K562 (cell line): ENCODE data around the gene NCOA6. TPM values are rescaled to one million over a fixed set of nuclear protein-coding genes. Genes with fewer than 3 reads are reported as not detected.

Experiments used
- ARNT ChIP-seq, 2 experiments: fragments of 450-650 bp; IDR thresholded peaks; 2 replicates each; pipeline ENCODE4 v1.6.1; 2016; ENCODE audit warnings: mild to moderate bottlenecking in 1 of 2
- KDM4B ChIP-seq, 2 experiments: fragments of 450-650 bp in 1 of 2; sonication (generic) in 1 of 2; IDR thresholded peaks; 2 replicates each; pipeline ENCODE4 v1.6.1; 2016 to 2017; ENCODE audit warnings: borderline replicate concordance in 2 of 2, antibody characterized with exemption in 1 of 2, low read depth in 1 of 2, mild to moderate bottlenecking in 1 of 2
- MYNN ChIP-seq, 2 experiments: sonication (generic); formaldehyde crosslinking in 1 of 2; IDR thresholded peaks; 2 replicates each; pipeline versions ENCODE4 v1.5.0 to v1.6.1; 2016 to 2020; ENCODE audit warnings: antibody characterized with exemption in 1 of 2, missing genetic modification reagents in 1 of 2
- PHF20 ChIP-seq: fragments of 450-650 bp; IDR thresholded peaks from 2 replicates; pipeline ENCODE4 v1.6.1; 2018; ENCODE audit not compliant: partially characterized antibody
- PKNOX1 ChIP-seq: fragments of 450-650 bp; IDR thresholded peaks from 2 replicates; pipeline ENCODE4 v1.6.1; 2016
- PML ChIP-seq: IDR thresholded peaks from 2 replicates; pipeline ENCODE4 v1.6.1; 2012; ENCODE audit warnings: low read length, inconsistent platforms
- POLR2AphosphoS2 ChIP-seq: IDR thresholded peaks from 2 replicates; pipeline ENCODE4 v1.6.1; 2012; ENCODE audit warnings: low read length, improper control_type of control experiment
- SMARCE1 ChIP-seq: fragments of 450-650 bp; IDR thresholded peaks from 2 replicates; pipeline ENCODE4 v1.7.1; 2016; ENCODE audit warnings: mild to moderate bottlenecking
- STAT5A ChIP-seq: IDR thresholded peaks from 2 replicates; pipeline ENCODE4 v1.6.1; 2012; ENCODE audit warnings: low read length, inconsistent platforms, borderline replicate concordance
- TBL1XR1 ChIP-seq, 2 experiments: IDR thresholded peaks; 2 replicates each; pipeline ENCODE4 v1.6.1; 2012; ENCODE audit warnings: improper control_type of control experiment in 2 of 2, low read length in 2 of 2, mild to moderate bottlenecking in 1 of 2
- XRCC4 ChIP-seq: IDR thresholded peaks from one replicate; pipeline ENCODE4 v1.6.1; 2011; ENCODE audit not compliant: insufficient read depth, insufficient read length; ENCODE audit errors: extremely low read depth
- ZBTB26 ChIP-seq: fragments of 450-650 bp; formaldehyde crosslinking; IDR thresholded peaks from 2 replicates; pipeline ENCODE4 v1.4.0; 2022; ENCODE audit warnings: missing genetic modification characterization
- ZC3H8 ChIP-seq: fragments of 450-650 bp; IDR thresholded peaks from 2 replicates; pipeline ENCODE4 v1.6.1; 2017
- ZNF175 ChIP-seq: fragments of 200-800 bp; sonication (Bioruptor generic); IDR thresholded peaks from 2 replicates; pipeline ENCODE4 v1.6.1; 2016; ENCODE audit warnings: low read depth, mild to moderate bottlenecking, missing genetic modification characterization, missing compliant biosample characterization
- ZNF408 ChIP-seq: fragments of 250-450 bp; sonication (Bioruptor Pico); IDR thresholded peaks from 2 replicates; pipeline ENCODE4 v1.4.0; 2020; ENCODE audit warnings: low read depth, mild to moderate bottlenecking, moderate library complexity
- polyA plus RNA-seq, 8 experiments: library from polyadenylated mRNA; depleted of rRNA in 4 of 8; stranded (reverse) in 5 of 8; unstranded in 3 of 8; fragments of >200 nt; fragmentation: Nextera tagmentation in 2 of 8; fragmentation: Illumina TruSeq in 1 of 8; extraction: Ambion mirVana in 2 of 8; extraction: Trizol in 1 of 8; gene quantifications; 2 replicates each; pipeline versions ENCODE4 v1.2.1 to v1.2.3, GENCODE V29; 2011 to 2014; ENCODE audit warnings: inconsistent platforms in 1 of 8, missing spikeins in 1 of 8
- total RNA-seq, 7 experiments: library from RNA; depleted of rRNA in 6 of 7; stranded (reverse); fragments of >200 nt in 6 of 7; fragmentation: Illumina TruSeq in 2 of 7; extraction: Trizol in 2 of 7; gene quantifications; 2 replicates each; pipeline versions ENCODE4 v1.2.1 to v1.2.3, GENCODE V29; 2011 to 2021; ENCODE audit warnings: low replicate concordance in 1 of 7
- TF ChIP-seq, protein P1 (sequence below): fragments of 450-650 bp; IDR thresholded peaks from 2 replicates; pipeline ENCODE4 v1.6.1; 2016; ENCODE audit warnings: low read depth, mild to moderate bottlenecking, moderate library complexity
- TF ChIP-seq, protein P2 (sequence below): sonication (generic); formaldehyde crosslinking; IDR thresholded peaks from 2 replicates; pipeline ENCODE4 v1.8.0; 2022; ENCODE audit warnings: mild to moderate bottlenecking, missing genetic modification reagents
- TF ChIP-seq, protein P3 (sequence below), 3 experiments: fragments of 200-800 bp in 1 of 3; fragments of 250-450 bp in 1 of 3; fragments of 450-650 bp in 1 of 3; sonication (Bioruptor Pico) in 1 of 3; sonication (Bioruptor generic) in 1 of 3; formaldehyde crosslinking in 1 of 3; IDR thresholded peaks; 2 replicates each; pipeline versions ENCODE4 v1.6.1 to v1.8.0; 2016 to 2022; ENCODE audit warnings: mild to moderate bottlenecking in 2 of 3, missing genetic modification characterization in 2 of 3, missing compliant biosample characterization in 1 of 3, moderate library complexity in 1 of 3
- TF ChIP-seq, protein P4 (sequence below): fragments of 250-450 bp; sonication (Bioruptor Pico); IDR thresholded peaks from 2 replicates; pipeline ENCODE4 v1.9.0; 2021; ENCODE audit warnings: mild to moderate bottlenecking

Gene NCOA6
- total and polyA plus RNA-seq, 9 of the 15 experiments (the other 6 are each of a cell fraction or from before 2014, with no cell fraction given): 6.1 to 25.0 (median 9.5) TPM

- TF ChIP-seq PKNOX1: no peak; the same call in 1 of the 2 replicates
- TF ChIP-seq SMARCE1: no peak
- no peak for TF ChIP-seq KDM4B (IDR thresholded peaks at IDR 0.05; ENCODE audit: borderline replicate concordance in 2 of 2, low read depth in 1 of 2)
- TF ChIP-seq PHF20: peak; percentile 43
- TF ChIP-seq, protein P1, sequence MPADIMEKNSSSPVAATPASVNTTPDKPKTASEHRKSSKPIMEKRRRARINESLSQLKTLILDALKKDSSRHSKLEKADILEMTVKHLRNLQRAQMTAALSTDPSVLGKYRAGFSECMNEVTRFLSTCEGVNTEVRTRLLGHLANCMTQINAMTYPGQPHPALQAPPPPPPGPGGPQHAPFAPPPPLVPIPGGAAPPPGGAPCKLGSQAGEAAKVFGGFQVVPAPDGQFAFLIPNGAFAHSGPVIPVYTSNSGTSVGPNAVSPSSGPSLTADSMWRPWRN: no peak
- TF ChIP-seq ZBTB26 (CRISPR knock-in tag): no peak
- TF ChIP-seq, protein P2, sequence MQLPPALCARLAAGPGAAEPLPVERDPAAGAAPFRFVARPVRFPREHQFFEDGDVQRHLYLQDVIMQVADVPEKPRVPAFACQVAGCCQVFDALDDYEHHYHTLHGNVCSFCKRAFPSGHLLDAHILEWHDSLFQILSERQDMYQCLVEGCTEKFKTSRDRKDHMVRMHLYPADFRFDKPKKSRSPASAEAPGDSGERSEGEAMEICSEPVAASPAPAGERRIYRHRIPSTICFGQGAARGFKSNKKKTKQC (CRISPR knock-in tag): no peak
- TF ChIP-seq TBL1XR1 (IDR thresholded peaks at IDR 0.05; ENCODE audit: low read length in 2 of 2): no peak
- TF ChIP-seq ZC3H8: no peak
- no peak for TF ChIP-seq XRCC4
- TF ChIP-seq ZNF175: peak; percentile 33; the same call in 1 of the 2 replicates
- TF ChIP-seq, protein P3, sequence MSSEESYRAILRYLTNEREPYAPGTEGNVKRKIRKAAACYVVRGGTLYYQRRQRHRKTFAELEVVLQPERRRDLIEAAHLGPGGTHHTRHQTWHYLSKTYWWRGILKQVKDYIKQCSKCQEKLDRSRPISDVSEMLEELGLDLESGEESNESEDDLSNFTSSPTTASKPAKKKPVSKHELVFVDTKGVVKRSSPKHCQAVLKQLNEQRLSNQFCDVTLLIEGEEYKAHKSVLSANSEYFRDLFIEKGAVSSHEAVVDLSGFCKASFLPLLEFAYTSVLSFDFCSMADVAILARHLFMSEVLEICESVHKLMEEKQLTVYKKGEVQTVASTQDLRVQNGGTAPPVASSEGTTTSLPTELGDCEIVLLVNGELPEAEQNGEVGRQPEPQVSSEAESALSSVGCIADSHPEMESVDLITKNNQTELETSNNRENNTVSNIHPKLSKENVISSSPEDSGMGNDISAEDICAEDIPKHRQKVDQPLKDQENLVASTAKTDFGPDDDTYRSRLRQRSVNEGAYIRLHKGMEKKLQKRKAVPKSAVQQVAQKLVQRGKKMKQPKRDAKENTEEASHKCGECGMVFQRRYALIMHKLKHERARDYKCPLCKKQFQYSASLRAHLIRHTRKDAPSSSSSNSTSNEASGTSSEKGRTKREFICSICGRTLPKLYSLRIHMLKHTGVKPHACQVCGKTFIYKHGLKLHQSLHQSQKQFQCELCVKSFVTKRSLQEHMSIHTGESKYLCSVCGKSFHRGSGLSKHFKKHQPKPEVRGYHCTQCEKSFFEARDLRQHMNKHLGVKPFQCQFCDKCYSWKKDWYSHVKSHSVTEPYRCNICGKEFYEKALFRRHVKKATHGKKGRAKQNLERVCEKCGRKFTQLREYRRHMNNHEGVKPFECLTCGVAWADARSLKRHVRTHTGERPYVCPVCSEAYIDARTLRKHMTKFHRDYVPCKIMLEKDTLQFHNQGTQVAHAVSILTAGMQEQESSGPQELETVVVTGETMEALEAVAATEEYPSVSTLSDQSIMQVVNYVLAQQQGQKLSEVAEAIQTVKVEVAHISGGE (CRISPR knock-in tag; IDR thresholded peaks at IDR 0.05): no peak
- TF ChIP-seq, protein P4, sequence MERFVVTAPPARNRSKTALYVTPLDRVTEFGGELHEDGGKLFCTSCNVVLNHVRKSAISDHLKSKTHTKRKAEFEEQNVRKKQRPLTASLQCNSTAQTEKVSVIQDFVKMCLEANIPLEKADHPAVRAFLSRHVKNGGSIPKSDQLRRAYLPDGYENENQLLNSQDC (CRISPR knock-in tag): no peak
- peak; percentile 34; the same call in 1 of the 2 replicates for TF ChIP-seq PML
- TF ChIP-seq POLR2AphosphoS2: no peak
- no peak for TF ChIP-seq MYNN (IDR thresholded peaks at IDR 0.05)
- no peak for TF ChIP-seq MYNN (CRISPR knock-in tag; IDR thresholded peaks at IDR 0.05)
- no peak for TF ChIP-seq ZNF408 (CRISPR knock-in tag)
- peak in 1 of 2 experiments; percentile 48; a peak in 1 of 4 replicates for TF ChIP-seq ARNT (IDR thresholded peaks at IDR 0.05)
- TF ChIP-seq STAT5A: no peak
Measured at GRCh38 chr20:34825530-34826362, at the start of gene NCOA6 (continued).
